HG03432 (cell line): ENCODE measurements around the gene TTC5.
A peak's percentile ranks its signal among the peaks of the same experiment; 100 is the strongest.
"Not testable (repeated sequence)": the region's sequence is repeated elsewhere in the genome, so short reads cannot be mapped to it uniquely, and the experiment has no call there.

ENCODE experiments used
- ATAC-seq: cut with Tn5 transposase; IDR thresholded peaks from one replicate; pipeline ENCODE4 v1.9.1; 2021; ENCODE audit warnings: mild to moderate bottlenecking, moderate library complexity; ENCODE audit not compliant: unreplicated experiment

Gene TTC5

GRCh38 chr14:20306079-20306423 is 300 bp upstream of the TTC5 start:
- no peak for ATAC-seq

- peak; percentile 25 for ATAC-seq
Observed at GRCh38 chr14:20302042-20302755, 3.6 kb downstream of the TTC5 start.

GRCh38 chr14:20295067-20295466 is 10.7 kb downstream of the TTC5 start:
- peak; percentile 97 for ATAC-seq

- ATAC-seq = no peak
Observed at GRCh38 chr14:20294636-20295035, 11.1 kb downstream of the TTC5 start.

GRCh38 chr14:20281998-20282397 is 23.8 kb downstream of the TTC5 start:
- not testable (repeated sequence) for ATAC-seq

GRCh38 chr14:20280265-20280664 is 25.5 kb downstream of the TTC5 start:
- not testable (repeated sequence) for ATAC-seq

- ATAC-seq = no peak
Observed at GRCh38 chr14:20278414-20278813, 27.3 kb downstream of the TTC5 start.

GRCh38 chr14:20277409-20277808 is 28.3 kb downstream of the TTC5 start:
- no peak for ATAC-seq

- ATAC-seq = no peak
Observed at GRCh38 chr14:20274062-20274461, 31.7 kb downstream of the TTC5 start.

- not testable (repeated sequence) for ATAC-seq
Observed at GRCh38 chr14:20264361-20264760, 41.4 kb downstream of the TTC5 start.

- no peak for ATAC-seq
Observed at GRCh38 chr14:20262642-20263128, 43.1 kb downstream of the TTC5 start.

- ATAC-seq = no peak
Observed at GRCh38 chr14:20247646-20248246, 58.0 kb downstream of the TTC5 start.
